Immature natural killer cell (primary cell): Measurements from ENCODE around the gene CYLD. TPM values are rescaled to one million over a fixed set of nuclear protein-coding genes. Genes with fewer than 3 reads are reported as not detected.

Experiments
- DNase-seq, 3 donors: peaks; one replicate each; pipeline ENCODE4 v3.0.0; 2022; ENCODE audit warnings: mixed read lengths in 1 of 3
- H3K27ac Mint-ChIP-seq, 6 donors: one replicate each; pipeline ENCODE4 v1.8.0; 2020; ENCODE audit warnings: mixed read lengths in 6 of 6, mild to moderate bottlenecking in 5 of 6, inconsistent platforms in 4 of 6, moderate library complexity in 3 of 6
- H3K27me3 Mint-ChIP-seq, 3 donors: one replicate each; pipeline ENCODE4 v1.8.0; 2020 to 2021; ENCODE audit warnings: low read depth in 3 of 3, mild to moderate bottlenecking in 3 of 3, mixed read lengths in 3 of 3, moderate library complexity in 3 of 3, inconsistent platforms in 1 of 3
- H3K36me3 Mint-ChIP-seq, 3 donors: one replicate each; pipeline ENCODE4 v1.8.0; 2020; ENCODE audit warnings: mixed read lengths in 3 of 3, inconsistent platforms in 2 of 3, mild to moderate bottlenecking in 2 of 3
- H3K4me1 Mint-ChIP-seq, 2 donors: one replicate each; pipeline ENCODE4 v1.8.0; 2020; ENCODE audit warnings: inconsistent platforms in 2 of 2, mild to moderate bottlenecking in 2 of 2, mixed read lengths in 2 of 2, moderate library complexity in 1 of 2
- H3K4me3 Mint-ChIP-seq, 5 donors: one replicate each; pipeline ENCODE4 v1.8.0; 2020; ENCODE audit warnings: mild to moderate bottlenecking in 5 of 5, mixed read lengths in 5 of 5, inconsistent platforms in 3 of 5, moderate library complexity in 3 of 5
- H3K9me3 Mint-ChIP-seq, 6 donors: one replicate each; pipeline ENCODE4 v1.8.0; 2020; ENCODE audit warnings: mild to moderate bottlenecking in 6 of 6, mixed read lengths in 6 of 6, inconsistent platforms in 4 of 6, moderate library complexity in 3 of 6
- polyA plus RNA-seq, 3 donors: library from polyadenylated mRNA; unstranded; fragments of 300-500 nt; fragmentation: Illumina TruSeq; gene quantifications; one replicate each; pipeline ENCODE4 v1.2.3, GENCODE V29; 2021

Gene CYLD
- polyA plus RNA-seq, 3 donors from 2014 or later = 65.7 to 102 (median 66.1) TPM

GRCh38 chr16:50812046-50812445 lies 70.2 kb downstream of the CYLD start:
- H3K27ac Mint-ChIP-seq = no peak overlapping the region
- H3K9me3 Mint-ChIP-seq = no peaks in the 10 kb centered on the region

DNA sequence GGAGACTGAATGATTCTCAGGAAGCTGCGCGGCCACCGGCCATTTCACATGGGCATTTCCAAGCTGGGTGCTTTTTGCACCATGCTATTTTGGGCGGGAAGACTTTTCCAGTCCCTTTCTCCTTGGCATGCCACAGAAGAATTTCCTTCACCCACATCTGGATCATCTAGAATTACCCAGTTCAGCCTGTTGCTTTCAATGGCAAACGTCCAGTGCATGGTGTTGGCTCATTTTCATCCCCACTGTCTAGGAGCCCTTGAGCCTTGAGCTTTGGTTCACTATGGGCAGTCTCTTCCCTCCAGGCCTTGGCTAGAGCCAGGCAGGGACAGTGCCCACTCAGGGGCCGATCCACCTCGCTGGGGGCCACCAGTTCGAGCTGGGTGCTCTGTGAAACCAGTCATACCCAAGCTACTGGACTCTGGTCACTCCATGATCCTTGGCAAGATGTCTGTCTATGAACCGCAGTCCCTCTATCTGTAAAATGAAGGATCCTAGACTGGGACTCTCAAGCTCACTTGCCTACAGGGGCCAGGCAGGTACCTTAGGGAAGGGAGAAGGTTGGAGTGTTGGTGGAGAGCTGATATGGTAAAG lies 71.1 kb downstream of the CYLD start:
- Mint-ChIP-seq H3K4me3 (no peak overlapping the region), H3K9me3 (no peaks in the 10 kb centered on the region), H3K27ac (no peak overlapping the region), H3K27me3 (peaks cover 0 to 10% (median 0%) of the 10 kb centered on the region in 3 donors), H3K36me3 (no peaks in the 10 kb centered on the region), H3K4me1 (no peaks in the 10 kb centered on the region)
- DNase-seq = no peak

More at GRCh38 chr16:50812046-50812445, 70.2 kb downstream of the CYLD start:
- H3K36me3 Mint-ChIP-seq = no peaks in the 10 kb centered on the region
- H3K4me3 Mint-ChIP-seq = no peak overlapping the region
- no peak for DNase-seq
- peaks cover 0 to 10% (median 0%) of the 10 kb centered on the region in 3 donors for H3K27me3 Mint-ChIP-seq
- no peaks in the 10 kb centered on the region for H3K4me1 Mint-ChIP-seq

- no peaks in the 10 kb centered on the region for H3K4me1 Mint-ChIP-seq
- peaks cover 0 to 7% (median 0%) of the 10 kb centered on the region in 3 donors for H3K27me3 Mint-ChIP-seq
- no peaks in the 10 kb centered on the region for H3K36me3 Mint-ChIP-seq
- H3K27ac Mint-ChIP-seq = no peak overlapping the region
- no peak overlapping the region for H3K4me3 Mint-ChIP-seq
- no peaks in the 10 kb centered on the region for H3K9me3 Mint-ChIP-seq
- DNase-seq = no peak
Observed at GRCh38 chr16:50814052-50814451, 72.2 kb downstream of the CYLD start.

DNA sequence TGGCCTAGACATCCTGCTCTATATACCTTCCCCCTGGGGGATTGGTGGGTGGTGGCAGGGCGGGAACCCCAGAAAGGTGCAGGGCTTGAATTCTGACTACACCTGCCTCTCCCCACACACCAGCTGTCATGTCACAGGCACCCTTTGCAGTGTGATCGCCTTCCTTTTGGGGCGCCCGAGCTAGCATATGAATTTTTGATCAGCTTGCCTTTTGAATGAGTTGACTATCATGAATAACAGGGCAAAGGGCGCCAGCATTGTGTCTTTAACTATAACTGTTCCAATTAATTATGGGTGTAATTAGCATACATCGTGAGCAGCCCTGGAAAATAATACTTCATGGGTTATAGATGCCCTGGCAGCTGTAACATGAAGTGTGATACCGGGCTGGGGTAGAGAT lies 72.7 kb downstream of the CYLD start:
- H3K27ac Mint-ChIP-seq = no peak overlapping the region
- H3K9me3 Mint-ChIP-seq = no peaks in the 10 kb centered on the region
- no peak for DNase-seq
- no peak overlapping the region for H3K4me3 Mint-ChIP-seq
- H3K27me3 Mint-ChIP-seq = peaks cover 0 to 6% (median 0%) of the 10 kb centered on the region in 3 donors
- H3K36me3 Mint-ChIP-seq = no peaks in the 10 kb centered on the region
- no peaks in the 10 kb centered on the region for H3K4me1 Mint-ChIP-seq

- no peak overlapping the region for H3K4me3 Mint-ChIP-seq
- no peak overlapping the region for H3K27ac Mint-ChIP-seq
- H3K27me3 Mint-ChIP-seq = peaks cover 0 to 6% (median 0%) of the 10 kb centered on the region in 3 donors
- no peaks in the 10 kb centered on the region for H3K4me1 Mint-ChIP-seq
- no peak for DNase-seq
- no peaks in the 10 kb centered on the region for H3K9me3 Mint-ChIP-seq
- H3K36me3 Mint-ChIP-seq = no peaks in the 10 kb centered on the region
Observed at GRCh38 chr16:50815382-50815781, 73.5 kb downstream of the CYLD start.

GRCh38 chr16:50816901-50817555 lies 75.1 kb downstream of the CYLD start:
- Mint-ChIP-seq H3K27ac (no peak overlapping the region), H3K36me3 (no peaks in the 10 kb centered on the region), H3K27me3 (peaks cover 0 to 2% (median 0%) of the 10 kb centered on the region in 3 donors), H3K4me1 (no peaks in the 10 kb centered on the region), H3K9me3 (no peaks in the 10 kb centered on the region), H3K4me3 (no peak overlapping the region)
- no peak for DNase-seq

DNA sequence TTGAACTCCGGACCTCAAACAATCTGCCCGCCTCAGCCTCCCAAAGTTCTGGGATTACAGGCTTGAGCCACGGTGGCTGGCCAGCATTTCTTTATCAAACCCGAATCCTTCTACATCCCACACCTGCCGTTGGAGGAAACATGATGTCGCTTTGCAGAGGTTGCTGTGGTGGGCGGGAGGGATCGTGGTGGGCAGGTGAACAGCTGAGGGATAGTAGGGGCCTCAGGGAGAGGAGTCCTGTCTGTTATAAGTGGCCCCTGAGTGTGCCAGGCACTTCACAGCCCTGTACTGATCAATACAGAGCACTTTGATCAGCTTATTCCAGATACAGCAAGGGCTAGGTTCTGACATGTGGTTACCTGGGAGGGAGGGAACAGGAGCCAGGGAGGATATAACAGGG lies 76.5 kb downstream of the CYLD start:
- Mint-ChIP-seq H3K9me3 (no peaks in the 10 kb centered on the region), H3K27ac (no peak overlapping the region), H3K36me3 (no peaks in the 10 kb centered on the region), H3K4me3 (no peak overlapping the region), H3K4me1 (no peaks in the 10 kb centered on the region), H3K27me3 (peaks cover 0 to 2% (median 0%) of the 10 kb centered on the region in 3 donors)
- no peak for DNase-seq

GRCh38 chr16:50819706-50820105 lies 77.8 kb downstream of the CYLD start:
- Mint-ChIP-seq H3K27me3 (peaks cover 0 to 5% (median 4%) of the 10 kb centered on the region in 3 donors), H3K4me3 (no peak overlapping the region), H3K36me3 (no peaks in the 10 kb centered on the region), H3K27ac (no peak overlapping the region), H3K9me3 (no peaks in the 10 kb centered on the region), H3K4me1 (no peaks in the 10 kb centered on the region)
- no peak for DNase-seq

DNA sequence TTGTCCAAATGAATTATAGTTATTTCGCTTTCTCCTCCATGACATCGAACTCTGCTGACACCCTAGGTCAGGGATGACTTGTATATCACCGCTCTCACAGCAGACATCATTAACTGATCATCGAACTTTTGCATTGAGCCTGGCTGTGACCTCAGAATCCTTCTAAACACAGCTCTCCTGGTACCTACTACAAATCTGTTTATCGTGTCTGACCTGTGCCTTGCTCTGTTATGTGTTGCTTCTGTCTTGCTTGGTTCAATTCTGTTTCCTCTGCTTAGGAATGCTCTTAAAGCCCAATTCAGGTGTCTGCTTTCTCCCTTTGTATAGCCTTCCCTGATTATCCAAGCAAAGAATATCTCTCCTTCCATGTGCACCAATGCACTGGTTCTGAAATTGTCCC lies 78.3 kb downstream of the CYLD start:
- peaks cover 0 to 7% (median 5%) of the 10 kb centered on the region in 3 donors for H3K27me3 Mint-ChIP-seq
- no peaks in the 10 kb centered on the region for H3K4me1 Mint-ChIP-seq
- DNase-seq = no peak
- no peak overlapping the region for H3K4me3 Mint-ChIP-seq
- no peaks in the 10 kb centered on the region for H3K36me3 Mint-ChIP-seq
- H3K9me3 Mint-ChIP-seq = no peaks in the 10 kb centered on the region
- H3K27ac Mint-ChIP-seq = peak overlapping the region in 1 of 6 donors; percentile 38

GRCh38 chr16:50821586-50821985 lies 79.7 kb downstream of the CYLD start:
- Mint-ChIP-seq H3K27ac (no peak overlapping the region), H3K4me3 (no peak overlapping the region), H3K27me3 (peaks cover 0 to 9% (median 5%) of the 10 kb centered on the region in 3 donors), H3K36me3 (no peaks in the 10 kb centered on the region), H3K4me1 (no peaks in the 10 kb centered on the region), H3K9me3 (no peaks in the 10 kb centered on the region)
- no peak for DNase-seq

DNA sequence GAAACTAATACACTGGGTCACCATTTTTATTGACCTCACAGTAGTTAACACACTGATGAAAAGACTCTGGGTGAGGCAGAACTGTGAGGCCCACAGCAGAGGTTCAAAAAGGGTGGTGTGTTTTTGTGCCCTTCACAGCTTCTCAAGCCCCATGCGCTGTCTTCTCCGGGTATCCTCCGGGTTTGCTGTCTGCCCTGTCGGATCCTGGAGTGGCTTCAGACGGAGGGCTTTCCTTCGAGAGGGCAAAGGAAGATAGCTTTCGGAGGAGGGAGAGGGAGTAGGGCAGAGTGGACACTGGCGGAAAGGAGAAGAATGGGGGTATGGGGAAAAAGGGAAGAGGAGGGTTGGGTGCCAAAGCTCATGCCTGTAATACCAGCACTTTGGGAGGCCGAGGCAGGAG lies 80.8 kb downstream of the CYLD start:
- Mint-ChIP-seq H3K4me1 (no peaks in the 10 kb centered on the region), H3K4me3 (no peak overlapping the region), H3K27ac (no peak overlapping the region), H3K27me3 (peaks cover 0 to 9% (median 5%) of the 10 kb centered on the region in 3 donors), H3K36me3 (no peaks in the 10 kb centered on the region), H3K9me3 (no peaks in the 10 kb centered on the region)
- no peak for DNase-seq

GRCh38 chr16:50826797-50827316 lies 85.0 kb downstream of the CYLD start:
- peaks cover 0 to 16% (median 7%) of the 10 kb centered on the region in 3 donors for H3K27me3 Mint-ChIP-seq
- no peak overlapping the region for H3K4me3 Mint-ChIP-seq

DNA sequence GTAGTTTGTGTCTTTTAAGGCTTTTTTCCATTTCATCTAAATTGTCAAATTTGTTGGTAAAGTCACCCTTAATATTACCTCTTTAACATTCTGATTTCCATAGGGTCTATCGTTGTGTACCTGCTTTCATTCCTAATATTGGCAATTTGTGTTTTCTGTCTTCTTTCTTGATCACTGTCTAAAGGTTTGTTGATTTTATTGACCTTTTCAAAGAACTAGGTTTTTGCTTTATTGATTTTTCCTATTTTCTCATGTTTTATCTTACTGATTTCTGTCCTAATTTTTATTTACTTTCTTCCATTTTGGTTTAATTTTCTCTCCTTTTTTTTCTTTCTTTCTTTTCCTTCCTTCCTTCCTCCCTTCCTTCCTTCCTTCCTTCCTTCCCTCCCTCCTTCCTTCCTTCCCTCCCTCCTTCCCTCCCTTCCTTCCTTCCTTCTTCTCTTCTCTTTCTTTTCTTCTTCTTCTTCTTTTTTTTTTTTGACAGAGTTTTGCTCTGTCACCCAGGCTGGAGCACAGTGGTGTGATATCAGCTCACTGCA lies 86.3 kb downstream of the CYLD start:
- H3K4me1 Mint-ChIP-seq = no peaks in the 10 kb centered on the region
- no peak overlapping the region for H3K4me3 Mint-ChIP-seq
- no peak overlapping the region for H3K27ac Mint-ChIP-seq
- no peak for DNase-seq
- no peaks in the 10 kb centered on the region for H3K36me3 Mint-ChIP-seq
- peaks cover 0 to 16% (median 8%) of the 10 kb centered on the region in 3 donors for H3K27me3 Mint-ChIP-seq
- H3K9me3 Mint-ChIP-seq = peaks cover 0 to 2% (median 0%) of the 10 kb centered on the region in 6 donors

More at GRCh38 chr16:50826797-50827316, 85.0 kb downstream of the CYLD start:
- H3K9me3 Mint-ChIP-seq = peaks cover 0 to 2% (median 0%) of the 10 kb centered on the region in 6 donors
- no peaks in the 10 kb centered on the region for H3K4me1 Mint-ChIP-seq
- H3K36me3 Mint-ChIP-seq = no peaks in the 10 kb centered on the region
- no peak overlapping the region for H3K27ac Mint-ChIP-seq
- no peak for DNase-seq

DNA sequence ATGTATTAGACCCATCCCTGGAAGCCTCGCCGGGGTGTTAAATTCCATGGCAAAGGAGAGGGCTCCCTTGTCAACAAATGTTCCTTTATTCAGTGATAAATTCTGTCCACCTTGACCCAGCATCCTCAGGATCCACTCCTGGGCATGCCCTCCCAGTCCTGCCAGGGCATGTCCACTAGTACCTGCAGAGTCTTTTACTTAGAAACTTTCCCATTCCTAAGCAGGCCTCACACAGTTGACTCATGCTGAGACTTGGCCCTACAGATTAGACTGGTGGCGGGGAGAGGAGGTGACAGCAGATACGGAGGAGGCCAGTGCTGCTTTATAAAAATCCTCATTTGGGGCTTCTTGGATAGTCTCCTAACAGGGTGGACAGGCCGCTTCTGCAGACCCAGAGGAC lies 88.8 kb downstream of the CYLD start:
- Mint-ChIP-seq H3K4me3 (no peak overlapping the region), H3K27ac (no peak overlapping the region), H3K36me3 (no peaks in the 10 kb centered on the region), H3K4me1 (no peaks in the 10 kb centered on the region), H3K9me3 (peaks cover 0 to 2% (median 0%) of the 10 kb centered on the region in 6 donors), H3K27me3 (peaks cover 0 to 13% (median 4%) of the 10 kb centered on the region in 3 donors)
- DNase-seq = no peak
